ENCODE data around the gene PRR18. TPM values are rescaled to one million over a fixed set of nuclear protein-coding genes. Genes with fewer than 3 reads are reported as not detected.

PRR18 gene
- total and polyA plus RNA-seq, 4 donors = 0.29 to 2.8 (median 1.1) TPM

DNA sequence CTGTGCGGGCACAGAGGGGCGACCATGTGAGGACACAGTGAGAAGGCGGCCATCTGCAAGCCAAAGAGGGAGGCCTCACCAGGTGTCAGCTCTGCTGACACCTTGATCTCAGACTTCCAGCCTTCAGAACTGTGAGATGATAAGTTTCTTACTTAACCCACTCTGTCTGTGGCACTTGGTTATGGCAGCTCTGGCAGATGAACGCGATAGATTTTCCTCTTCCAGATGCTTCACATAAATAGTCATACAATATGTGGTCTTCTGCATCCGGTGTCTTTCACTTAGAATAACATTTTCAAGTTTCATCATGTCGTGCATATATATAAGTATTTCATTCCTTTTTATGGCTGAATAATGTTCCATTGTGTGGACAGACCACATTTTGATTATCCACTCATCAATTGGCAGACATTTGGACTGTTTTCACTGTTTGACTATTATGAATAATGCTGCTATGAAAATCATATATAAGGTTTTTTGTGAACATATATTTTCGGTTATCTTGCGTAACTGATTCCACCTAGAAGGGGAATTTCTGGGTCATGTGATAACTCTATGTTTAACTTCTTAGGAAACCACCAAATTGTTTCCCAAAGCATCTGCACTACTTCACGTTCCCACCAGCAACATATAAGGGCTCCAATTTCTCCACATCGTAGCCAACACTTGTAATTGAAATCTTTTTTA is 30.2 kb downstream of the PRR18 start (continued):
- TF ChIP-seq, protein P1, sequence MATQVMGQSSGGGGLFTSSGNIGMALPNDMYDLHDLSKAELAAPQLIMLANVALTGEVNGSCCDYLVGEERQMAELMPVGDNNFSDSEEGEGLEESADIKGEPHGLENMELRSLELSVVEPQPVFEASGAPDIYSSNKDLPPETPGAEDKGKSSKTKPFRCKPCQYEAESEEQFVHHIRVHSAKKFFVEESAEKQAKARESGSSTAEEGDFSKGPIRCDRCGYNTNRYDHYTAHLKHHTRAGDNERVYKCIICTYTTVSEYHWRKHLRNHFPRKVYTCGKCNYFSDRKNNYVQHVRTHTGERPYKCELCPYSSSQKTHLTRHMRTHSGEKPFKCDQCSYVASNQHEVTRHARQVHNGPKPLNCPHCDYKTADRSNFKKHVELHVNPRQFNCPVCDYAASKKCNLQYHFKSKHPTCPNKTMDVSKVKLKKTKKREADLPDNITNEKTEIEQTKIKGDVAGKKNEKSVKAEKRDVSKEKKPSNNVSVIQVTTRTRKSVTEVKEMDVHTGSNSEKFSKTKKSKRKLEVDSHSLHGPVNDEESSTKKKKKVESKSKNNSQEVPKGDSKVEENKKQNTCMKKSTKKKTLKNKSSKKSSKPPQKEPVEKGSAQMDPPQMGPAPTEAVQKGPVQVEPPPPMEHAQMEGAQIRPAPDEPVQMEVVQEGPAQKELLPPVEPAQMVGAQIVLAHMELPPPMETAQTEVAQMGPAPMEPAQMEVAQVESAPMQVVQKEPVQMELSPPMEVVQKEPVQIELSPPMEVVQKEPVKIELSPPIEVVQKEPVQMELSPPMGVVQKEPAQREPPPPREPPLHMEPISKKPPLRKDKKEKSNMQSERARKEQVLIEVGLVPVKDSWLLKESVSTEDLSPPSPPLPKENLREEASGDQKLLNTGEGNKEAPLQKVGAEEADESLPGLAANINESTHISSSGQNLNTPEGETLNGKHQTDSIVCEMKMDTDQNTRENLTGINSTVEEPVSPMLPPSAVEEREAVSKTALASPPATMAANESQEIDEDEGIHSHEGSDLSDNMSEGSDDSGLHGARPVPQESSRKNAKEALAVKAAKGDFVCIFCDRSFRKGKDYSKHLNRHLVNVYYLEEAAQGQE (IDR thresholded peaks at IDR 0.05) = no peak
- TF ChIP-seq SP1 (IDR thresholded peaks at IDR 0.05) (no peak), EGR1 (IDR thresholded peaks at IDR 0.05; ENCODE audit: low read depth in 2 of 2) (no peak)

DNA sequence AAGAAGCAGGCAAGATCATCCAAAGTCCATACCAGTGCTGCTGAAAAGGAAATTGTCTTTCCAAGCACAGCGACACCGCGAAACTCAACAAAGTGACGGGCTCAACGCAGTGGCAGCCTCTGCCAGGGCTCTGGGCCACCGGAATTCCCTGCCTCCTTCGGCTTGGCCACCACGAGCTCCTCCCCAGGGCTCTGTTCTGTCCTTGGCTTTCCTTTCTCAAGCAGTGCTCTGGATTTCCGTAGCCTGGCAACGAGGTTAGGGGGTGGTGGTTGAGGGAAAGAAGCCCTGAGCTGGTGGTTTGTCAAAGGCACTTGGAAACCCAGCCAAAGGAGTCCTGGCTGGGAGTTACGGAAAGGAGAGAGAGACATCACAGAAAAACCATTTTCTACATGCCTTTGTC is 31.2 kb downstream of the PRR18 start:
- TF ChIP-seq ZBTB33 (IDR thresholded peaks at IDR 0.05) = no peak
- no peak for TF ChIP-seq MAX (IDR thresholded peaks at IDR 0.05)
- TF ChIP-seq EGR1 (IDR thresholded peaks at IDR 0.05; ENCODE audit: low read depth in 2 of 2) = no peak
- no peak for TF ChIP-seq FOXA2 (IDR thresholded peaks at IDR 0.05)
- TF ChIP-seq, protein P2, sequence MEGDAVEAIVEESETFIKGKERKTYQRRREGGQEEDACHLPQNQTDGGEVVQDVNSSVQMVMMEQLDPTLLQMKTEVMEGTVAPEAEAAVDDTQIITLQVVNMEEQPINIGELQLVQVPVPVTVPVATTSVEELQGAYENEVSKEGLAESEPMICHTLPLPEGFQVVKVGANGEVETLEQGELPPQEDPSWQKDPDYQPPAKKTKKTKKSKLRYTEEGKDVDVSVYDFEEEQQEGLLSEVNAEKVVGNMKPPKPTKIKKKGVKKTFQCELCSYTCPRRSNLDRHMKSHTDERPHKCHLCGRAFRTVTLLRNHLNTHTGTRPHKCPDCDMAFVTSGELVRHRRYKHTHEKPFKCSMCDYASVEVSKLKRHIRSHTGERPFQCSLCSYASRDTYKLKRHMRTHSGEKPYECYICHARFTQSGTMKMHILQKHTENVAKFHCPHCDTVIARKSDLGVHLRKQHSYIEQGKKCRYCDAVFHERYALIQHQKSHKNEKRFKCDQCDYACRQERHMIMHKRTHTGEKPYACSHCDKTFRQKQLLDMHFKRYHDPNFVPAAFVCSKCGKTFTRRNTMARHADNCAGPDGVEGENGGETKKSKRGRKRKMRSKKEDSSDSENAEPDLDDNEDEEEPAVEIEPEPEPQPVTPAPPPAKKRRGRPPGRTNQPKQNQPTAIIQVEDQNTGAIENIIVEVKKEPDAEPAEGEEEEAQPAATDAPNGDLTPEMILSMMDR (IDR thresholded peaks at IDR 0.05; ENCODE audit: low read depth, low read length, missing input control) = no peak
- no peak for TF ChIP-seq JUND (IDR thresholded peaks at IDR 0.05)
- TF ChIP-seq, protein P3, sequence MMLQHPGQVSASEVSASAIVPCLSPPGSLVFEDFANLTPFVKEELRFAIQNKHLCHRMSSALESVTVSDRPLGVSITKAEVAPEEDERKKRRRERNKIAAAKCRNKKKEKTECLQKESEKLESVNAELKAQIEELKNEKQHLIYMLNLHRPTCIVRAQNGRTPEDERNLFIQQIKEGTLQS (IDR thresholded peaks at IDR 0.05) = no peak
- TF ChIP-seq HNF4A (conservative IDR thresholded peaks at IDR 0.05) = no peak
- TF ChIP-seq SP1 (IDR thresholded peaks at IDR 0.05) = no peak
- TF ChIP-seq FOXA1 (IDR thresholded peaks at IDR 0.05) = no peak
- TF ChIP-seq GABPA (IDR thresholded peaks at IDR 0.05 in 1 of 2, conservative IDR thresholded peaks at IDR 0.05 in 1 of 2) = no peak
- no peak for TF ChIP-seq RAD21 (IDR thresholded peaks at IDR 0.05)
- TF ChIP-seq, protein P1 (IDR thresholded peaks at IDR 0.05) = no peak
- no peak for TF ChIP-seq RXRA (IDR thresholded peaks at IDR 0.05)
- H3K36me3 ChIP-seq (ENCODE audit: control insufficient read depth in 4 of 4, insufficient read depth in 3 of 4, low read depth in 1 of 4, low read length in 3 of 4) = no peaks in the 10 kb centered on the region
- DNase-seq (ENCODE audit: low spot score) = no peak
- H3K4me3 ChIP-seq (ENCODE audit: low read depth in 1 of 3, low read length in 3 of 3) = no peak overlapping the region
- no peaks in the 10 kb centered on the region for H3K4me1 ChIP-seq (ENCODE audit: control insufficient read depth in 4 of 4, insufficient read depth in 4 of 4, low read length in 3 of 4)
- 77% methylated on average over 11 of the region's 11 CpGs for WGBS
- H3K27me3 ChIP-seq (ENCODE audit: control insufficient read depth in 4 of 4, insufficient read depth in 4 of 4, low read length in 3 of 4) = no peaks in the 10 kb centered on the region
- no peak overlapping the region for H3K27ac ChIP-seq (ENCODE audit: low read depth in 1 of 2, low read length in 2 of 2)
- no peak overlapping the region for H3K9ac ChIP-seq (ENCODE audit: low read depth in 1 of 2, low read length in 2 of 2)
- no peaks in the 10 kb centered on the region for H3K9me3 ChIP-seq (ENCODE audit: control insufficient read depth in 4 of 4, low read length in 3 of 4)
